Smooth muscle cell (in vitro differentiated cells): ENCODE data around the gene GRB7. TPM values are rescaled to one million over a fixed set of nuclear protein-coding genes. Genes with fewer than 3 reads are reported as not detected.

ENCODE experiments used
- DNase-seq: peaks from one replicate; lab custom pipeline; 2025; ENCODE audit not compliant: unreplicated experiment; lab: John Stamatoyannopoulos, UW
- H2AFZ ChIP-seq: fragments of 200-600 bp; sonication (generic); 2 replicates; pipeline ENCODE4 v1.6.0; 2016; ENCODE audit warnings: antibody characterized with exemption, low read depth, mild to moderate bottlenecking
- H3F3A ChIP-seq: fragments of 200-600 bp; sonication (generic); 2 replicates; pipeline ENCODE4 v1.6.0; 2017; ENCODE audit warnings: antibody characterized with exemption, low read depth
- H3K27ac ChIP-seq: fragments of 200-600 bp; sonication (generic); 2 replicates; pipeline ENCODE4 v1.5.1; 2016; ENCODE audit warnings: low read depth, mild to moderate bottlenecking
- H3K27me3 ChIP-seq: fragments of 200-600 bp; sonication (generic); 2 replicates; pipeline ENCODE4 v1.6.1; 2016; ENCODE audit warnings: low read depth, mild to moderate bottlenecking
- H3K36me3 ChIP-seq: fragments of 200-600 bp; sonication (generic); 2 replicates; pipeline ENCODE4 v1.5.1; 2016; ENCODE audit warnings: low read depth
- H3K4me1 ChIP-seq: fragments of 200-600 bp; sonication (generic); 2 replicates; pipeline ENCODE4 v1.5.1; 2016; ENCODE audit warnings: low read depth
- H3K4me2 ChIP-seq: fragments of 200-600 bp; sonication (generic); 2 replicates; pipeline ENCODE4 v1.6.0; 2016; ENCODE audit warnings: mild to moderate bottlenecking
- H3K4me3 ChIP-seq: fragments of 200-600 bp; sonication (generic); 2 replicates; pipeline ENCODE4 v1.5.1; 2016; ENCODE audit warnings: mild to moderate bottlenecking
- H3K79me2 ChIP-seq: fragments of 200-600 bp; sonication (generic); 2 replicates; pipeline ENCODE4 v1.6.0; 2016; ENCODE audit warnings: low read depth, mild to moderate bottlenecking
- H3K9ac ChIP-seq: fragments of 200-600 bp; sonication (generic); 2 replicates; pipeline ENCODE4 v1.6.0; 2016; ENCODE audit warnings: low read depth
- H3K9me3 ChIP-seq: fragments of 200-600 bp; sonication (generic); replicated peaks from 2 replicates; pipeline ENCODE4 v1.5.1; 2016; ENCODE audit warnings: low read depth
- H4K20me1 ChIP-seq: fragments of 200-600 bp; sonication (generic); 2 replicates; pipeline ENCODE4 v1.6.0; 2016; ENCODE audit warnings: low read depth
- WGBS: methylation state at CpG from one replicate; pipeline ENCODE4 v1.1.7; 2016; ENCODE audit warnings: low lambda C conversion rate; 5-methylcytosine and 5-hydroxymethylcytosine counted together
- polyA plus RNA-seq: library from polyadenylated mRNA; unstranded; fragments of >200 nt; fragmentation: Nextera tagmentation; extraction: Ambion mirVana; gene quantifications from 2 replicates; pipeline ENCODE4 v1.2.1, GENCODE V29; 2016
- total RNA-seq: library from RNA; depleted of rRNA; stranded (reverse); fragments of >200 nt; gene quantifications from 2 replicates; pipeline ENCODE4 v1.2.3, GENCODE V29; 2014
- TF ChIP-seq, protein P1 (sequence below): fragments of 200-600 bp; sonication (generic); IDR thresholded peaks from 2 replicates; pipeline ENCODE4 v1.5.1; 2017; ENCODE audit warnings: borderline replicate concordance, mild to moderate bottlenecking, antibody characterized with exemption; ENCODE audit not compliant: insufficient read depth, poor library complexity, severe bottlenecking

Gene GRB7
- total and polyA plus RNA-seq, 2 experiments from 2014 or later = 2.7 to 4.1 TPM

DNA sequence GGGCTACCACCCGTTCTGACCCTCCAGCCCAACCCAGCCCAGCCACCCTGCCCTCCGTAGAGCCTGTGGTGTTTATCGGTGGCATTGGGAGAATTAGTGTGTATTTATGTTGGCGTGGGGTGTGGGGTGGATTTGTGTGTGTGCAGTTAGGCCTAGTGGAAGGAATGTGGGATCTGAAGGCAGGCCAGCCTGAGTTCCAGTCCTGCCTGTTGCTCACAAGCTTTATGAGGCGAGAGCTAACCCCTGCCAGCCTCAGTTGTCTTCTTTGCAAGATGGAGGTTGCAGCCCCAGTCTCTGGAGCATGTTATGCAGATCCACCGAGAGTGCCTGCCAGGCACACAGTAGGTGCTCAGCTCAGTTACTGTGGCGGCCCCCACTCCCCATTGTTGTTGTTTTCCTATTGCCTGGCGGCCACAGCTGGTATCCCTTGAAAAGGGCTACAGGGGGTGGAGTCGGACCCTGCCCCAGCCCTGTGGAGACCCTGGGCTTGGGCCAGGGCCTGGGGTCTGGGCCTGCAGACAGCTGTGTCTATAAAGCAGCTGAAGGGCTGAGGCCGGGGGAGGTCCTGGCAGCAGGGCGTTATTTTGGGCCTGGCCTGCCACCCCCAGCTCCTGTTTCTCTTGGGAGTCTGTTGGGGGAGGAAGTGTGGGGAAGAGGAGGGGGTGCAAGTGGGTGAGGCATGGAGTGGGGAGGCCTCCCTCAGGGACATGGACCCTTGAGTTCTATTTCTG is 32.8 kb upstream of the GRB7 start:
- peaks cover 34% of the 10 kb centered on the region for H3K79me2 ChIP-seq
- no peaks in the 10 kb centered on the region for H3K36me3 ChIP-seq
- no peak overlapping the region for H2AFZ ChIP-seq
- no peak overlapping the region for H3K9ac ChIP-seq
- no peaks in the 10 kb centered on the region for H3K9me3 ChIP-seq
- DNase-seq = no peak
- WGBS = 84% methylated on average over 11 of the region's 11 CpGs
- H3K4me2 ChIP-seq = no peak overlapping the region
- H3F3A ChIP-seq = no peaks in the 10 kb centered on the region
- H3K27me3 ChIP-seq = no peaks in the 10 kb centered on the region
- peaks cover 27% of the 10 kb centered on the region for H3K4me1 ChIP-seq
- H4K20me1 ChIP-seq = peaks cover 60% of the 10 kb centered on the region
- H3K27ac ChIP-seq = no peak overlapping the region
- TF ChIP-seq, protein P1, sequence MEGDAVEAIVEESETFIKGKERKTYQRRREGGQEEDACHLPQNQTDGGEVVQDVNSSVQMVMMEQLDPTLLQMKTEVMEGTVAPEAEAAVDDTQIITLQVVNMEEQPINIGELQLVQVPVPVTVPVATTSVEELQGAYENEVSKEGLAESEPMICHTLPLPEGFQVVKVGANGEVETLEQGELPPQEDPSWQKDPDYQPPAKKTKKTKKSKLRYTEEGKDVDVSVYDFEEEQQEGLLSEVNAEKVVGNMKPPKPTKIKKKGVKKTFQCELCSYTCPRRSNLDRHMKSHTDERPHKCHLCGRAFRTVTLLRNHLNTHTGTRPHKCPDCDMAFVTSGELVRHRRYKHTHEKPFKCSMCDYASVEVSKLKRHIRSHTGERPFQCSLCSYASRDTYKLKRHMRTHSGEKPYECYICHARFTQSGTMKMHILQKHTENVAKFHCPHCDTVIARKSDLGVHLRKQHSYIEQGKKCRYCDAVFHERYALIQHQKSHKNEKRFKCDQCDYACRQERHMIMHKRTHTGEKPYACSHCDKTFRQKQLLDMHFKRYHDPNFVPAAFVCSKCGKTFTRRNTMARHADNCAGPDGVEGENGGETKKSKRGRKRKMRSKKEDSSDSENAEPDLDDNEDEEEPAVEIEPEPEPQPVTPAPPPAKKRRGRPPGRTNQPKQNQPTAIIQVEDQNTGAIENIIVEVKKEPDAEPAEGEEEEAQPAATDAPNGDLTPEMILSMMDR = peak; percentile 26
- H3K4me3 ChIP-seq = no peak overlapping the region

DNA sequence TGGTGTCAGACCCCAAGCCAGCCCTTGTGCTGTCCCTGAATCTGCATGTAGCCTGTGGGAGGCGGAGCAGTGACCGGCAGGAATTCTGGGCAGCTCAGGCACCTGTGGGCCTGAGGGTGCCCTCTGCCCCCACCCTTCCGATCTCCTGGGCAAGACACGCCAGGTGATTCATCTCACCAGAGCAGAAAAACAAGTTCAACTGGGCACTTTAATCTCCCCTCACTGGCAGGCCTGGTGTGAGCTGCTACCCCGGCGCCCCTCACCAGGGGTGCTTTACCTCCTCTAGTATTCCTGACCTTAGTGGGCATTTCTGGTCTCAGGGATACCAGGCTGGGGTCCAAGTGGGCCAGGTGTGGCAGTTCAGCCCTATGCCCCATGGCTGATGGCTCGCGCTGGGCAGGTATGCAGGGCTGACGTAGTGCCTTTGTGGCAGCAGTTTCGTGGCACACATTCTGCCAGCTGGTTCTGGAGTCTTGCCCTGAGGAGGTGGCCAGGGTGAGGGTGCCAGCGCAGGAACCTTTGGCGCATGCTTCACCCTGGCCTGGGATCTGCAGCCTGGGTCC is 31.9 kb upstream of the GRB7 start:
- Histone ChIP-seq H3K36me3 (no peaks in the 10 kb centered on the region), H3K4me3 (no peak overlapping the region), H3K4me1 (peaks cover 26% of the 10 kb centered on the region), H3K9me3 (no peaks in the 10 kb centered on the region), H3K4me2 (no peak overlapping the region), H3K9ac (no peak overlapping the region), H2AFZ (no peak overlapping the region), H3K27ac (no peak overlapping the region), H3K79me2 (peaks cover 27% of the 10 kb centered on the region), H3F3A (no peaks in the 10 kb centered on the region), H4K20me1 (peaks cover 62% of the 10 kb centered on the region), H3K27me3 (no peaks in the 10 kb centered on the region)
- no peak for DNase-seq
- 89% methylated on average over 12 of the region's 12 CpGs for WGBS
- TF ChIP-seq, protein P1 = no peak

DNA sequence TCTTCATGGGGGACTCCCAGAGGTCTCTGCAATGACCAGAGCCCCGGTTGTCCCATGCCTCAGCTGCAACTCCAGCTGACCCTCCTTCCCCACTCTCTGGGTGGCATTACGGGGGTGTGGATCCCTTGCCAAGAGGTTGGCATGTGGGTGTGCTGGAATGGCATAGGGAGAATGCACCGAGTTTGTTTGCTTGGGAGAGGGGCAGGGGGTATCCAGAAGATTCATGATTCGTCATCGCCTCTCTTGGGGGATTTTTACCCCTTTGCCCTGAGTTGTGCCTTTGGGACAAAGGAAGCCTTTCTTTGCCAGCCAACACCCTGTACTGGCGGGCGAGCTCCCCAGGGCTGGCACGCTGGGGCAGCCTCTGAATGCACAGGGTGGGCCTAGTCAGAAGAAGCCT is 31.4 kb upstream of the GRB7 start:
- Histone ChIP-seq H3K9ac (no peak overlapping the region), H3K9me3 (no peaks in the 10 kb centered on the region), H3K27ac (no peak overlapping the region), H3F3A (no peaks in the 10 kb centered on the region), H3K36me3 (no peaks in the 10 kb centered on the region), H4K20me1 (peaks cover 57% of the 10 kb centered on the region), H3K4me1 (peaks cover 21% of the 10 kb centered on the region), H3K27me3 (no peaks in the 10 kb centered on the region), H2AFZ (no peak overlapping the region), H3K4me2 (no peak overlapping the region), H3K4me3 (no peak overlapping the region), H3K79me2 (peaks cover 22% of the 10 kb centered on the region)
- 94% methylated on average over 8 of the region's 8 CpGs for WGBS
- TF ChIP-seq, protein P1 = no peak
- no peak for DNase-seq
